Measurements from ENCODE around the gene HOXD10. TPM values are rescaled to one million over a fixed set of nuclear protein-coding genes. Genes with fewer than 3 reads are reported as not detected.

HOXD10 gene
- total and polyA plus RNA-seq, 2 of the 13 experiments (the other 11 are each of a cell fraction or from before 2014, with no cell fraction given) = not detected

- TF ChIP-seq PATZ1 (CRISPR knock-in tag; IDR thresholded peaks at IDR 0.05) (peak; percentile 73), CENPT (CRISPR knock-in tag; IDR thresholded peaks at IDR 0.05; ENCODE audit: low read depth) (0 out of 2 replicates have a peak, but pooled peaks have one; percentile 58), CSRNP2 (CRISPR knock-in tag; conservative IDR thresholded peaks at IDR 0.05; ENCODE audit: low read depth) (no peak), DDIT3 (CRISPR knock-in tag; IDR thresholded peaks at IDR 0.05) (no peak), ZHX1 (CRISPR knock-in tag; IDR thresholded peaks at IDR 0.05; ENCODE audit: low read depth) (no peak), CREM (IDR thresholded peaks at IDR 0.05) (no peak), CREM (CRISPR knock-in tag; IDR thresholded peaks at IDR 0.05) (no peak), ZNF574 (CRISPR knock-in tag; IDR thresholded peaks at IDR 0.05) (peak; percentile 70), HOXD1 (CRISPR knock-in tag; IDR thresholded peaks at IDR 0.05) (no peak), CBX5 (CRISPR knock-in tag; IDR thresholded peaks at IDR 0.05; ENCODE audit: borderline replicate concordance) (peak; percentile 94), ZNF276 (CRISPR knock-in tag; IDR thresholded peaks at IDR 0.05; ENCODE audit: low read depth) (no peak), YEATS2 (CRISPR knock-in tag; IDR thresholded peaks at IDR 0.05; ENCODE audit: borderline replicate concordance) (peak; percentile 29; the same call in 1 of the 2 replicates), MIXL1 (CRISPR knock-in tag; IDR thresholded peaks at IDR 0.05) (no peak)
Observed at GRCh38 chr2:176140513-176141317, 24.1 kb downstream of the HOXD10 start (continued).

Data from HepG2 (cell line).